Measurements from ENCODE around the gene EXOG. TPM values are rescaled to one million over a fixed set of nuclear protein-coding genes. Genes with fewer than 3 reads are reported as not detected.

The EXOG gene
- total and polyA plus RNA-seq, 2 experiments from 2014 or later: 5.0 to 7.0 TPM

DNA sequence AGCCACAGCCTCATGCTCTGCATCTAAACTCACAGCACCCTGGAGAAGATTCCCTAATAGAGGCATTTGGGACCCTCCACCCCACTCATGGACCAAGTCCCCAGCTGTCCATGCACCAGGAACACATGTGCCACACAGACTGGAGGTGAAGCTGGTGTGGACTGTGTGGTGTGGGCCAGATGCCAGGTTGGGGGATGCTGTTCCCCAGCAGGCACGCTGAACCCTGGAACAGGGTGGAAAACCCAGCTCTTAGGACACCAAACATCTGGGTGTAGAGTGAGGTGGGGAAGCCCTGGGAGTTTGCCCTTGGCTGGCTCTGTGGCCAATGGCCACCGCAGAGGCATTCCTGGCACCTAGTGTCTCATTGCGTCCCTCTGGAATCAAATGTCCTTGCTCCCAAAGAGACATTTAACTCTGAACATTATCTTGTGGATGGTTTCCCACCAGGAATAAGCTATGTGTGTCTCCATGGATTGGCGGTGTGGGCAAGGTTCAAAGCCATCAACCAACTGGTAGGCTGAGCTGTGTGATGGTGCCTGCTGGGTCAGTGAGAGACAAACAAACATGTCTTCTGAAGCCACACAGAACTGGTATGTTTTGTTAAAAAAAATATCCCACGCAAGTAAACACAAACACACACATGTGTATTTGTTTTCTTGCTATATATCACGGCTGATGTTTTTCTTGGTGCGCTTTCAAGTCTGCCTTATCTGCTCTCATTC lies 65.0 kb downstream of the EXOG start:
- H3K27ac ChIP-seq: no peak overlapping the region
- H3K27me3 ChIP-seq: no peaks in the 10 kb centered on the region
- DNase-seq (ENCODE audit: low read depth in 1 of 2, low spot score in 1 of 2): no peak
- H3K9me3 ChIP-seq (ENCODE audit: low read depth): no peaks in the 10 kb centered on the region
- no peak overlapping the region for H3K4me3 ChIP-seq
- no peaks in the 10 kb centered on the region for H3K36me3 ChIP-seq
- H3K4me1 ChIP-seq (ENCODE audit: low read depth): no peaks in the 10 kb centered on the region
- TF ChIP-seq, protein P1, sequence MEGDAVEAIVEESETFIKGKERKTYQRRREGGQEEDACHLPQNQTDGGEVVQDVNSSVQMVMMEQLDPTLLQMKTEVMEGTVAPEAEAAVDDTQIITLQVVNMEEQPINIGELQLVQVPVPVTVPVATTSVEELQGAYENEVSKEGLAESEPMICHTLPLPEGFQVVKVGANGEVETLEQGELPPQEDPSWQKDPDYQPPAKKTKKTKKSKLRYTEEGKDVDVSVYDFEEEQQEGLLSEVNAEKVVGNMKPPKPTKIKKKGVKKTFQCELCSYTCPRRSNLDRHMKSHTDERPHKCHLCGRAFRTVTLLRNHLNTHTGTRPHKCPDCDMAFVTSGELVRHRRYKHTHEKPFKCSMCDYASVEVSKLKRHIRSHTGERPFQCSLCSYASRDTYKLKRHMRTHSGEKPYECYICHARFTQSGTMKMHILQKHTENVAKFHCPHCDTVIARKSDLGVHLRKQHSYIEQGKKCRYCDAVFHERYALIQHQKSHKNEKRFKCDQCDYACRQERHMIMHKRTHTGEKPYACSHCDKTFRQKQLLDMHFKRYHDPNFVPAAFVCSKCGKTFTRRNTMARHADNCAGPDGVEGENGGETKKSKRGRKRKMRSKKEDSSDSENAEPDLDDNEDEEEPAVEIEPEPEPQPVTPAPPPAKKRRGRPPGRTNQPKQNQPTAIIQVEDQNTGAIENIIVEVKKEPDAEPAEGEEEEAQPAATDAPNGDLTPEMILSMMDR (IDR thresholded peaks at IDR 0.05; ENCODE audit: low read depth, low read length): no peak

DNA sequence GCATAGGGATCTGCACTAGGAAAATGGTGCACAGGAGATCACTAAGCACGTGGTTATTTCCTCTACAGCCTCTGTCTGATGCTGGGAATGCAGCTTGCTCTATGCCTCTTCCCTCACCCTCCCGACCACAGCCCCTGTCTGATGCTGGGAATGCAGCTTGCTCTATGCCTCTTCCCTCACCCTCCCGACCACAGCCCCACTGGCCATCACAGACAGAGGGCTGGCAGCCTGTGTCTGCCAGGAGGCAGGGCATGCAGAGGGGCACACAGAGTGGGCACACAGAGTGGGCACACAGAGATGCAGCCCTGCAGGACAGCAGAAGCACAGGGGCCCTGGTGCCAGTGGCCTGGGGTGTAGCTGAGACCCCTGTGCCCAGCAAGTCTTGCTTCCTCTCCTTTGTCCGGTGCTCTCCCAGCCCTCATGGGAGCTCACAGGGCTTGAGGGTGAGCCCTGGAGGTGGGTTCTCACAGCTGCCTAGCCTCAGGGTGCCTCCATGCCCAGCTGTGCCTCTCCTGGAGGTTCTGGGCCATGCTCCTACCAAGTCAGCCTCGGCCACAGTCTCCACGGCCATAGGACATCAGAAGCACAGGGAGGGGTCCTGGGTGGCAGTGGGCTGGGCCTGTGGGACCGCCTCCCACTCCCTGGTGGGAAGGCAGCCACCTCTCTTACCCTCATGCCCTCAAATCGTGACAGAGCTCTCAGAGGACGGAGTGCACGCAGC lies 65.8 kb downstream of the EXOG start:
- H3K27ac ChIP-seq: no peak overlapping the region
- TF ChIP-seq, protein P1 (IDR thresholded peaks at IDR 0.05; ENCODE audit: low read depth, low read length): no peak
- DNase-seq (ENCODE audit: low read depth in 1 of 2, low spot score in 1 of 2): no peak

DNA sequence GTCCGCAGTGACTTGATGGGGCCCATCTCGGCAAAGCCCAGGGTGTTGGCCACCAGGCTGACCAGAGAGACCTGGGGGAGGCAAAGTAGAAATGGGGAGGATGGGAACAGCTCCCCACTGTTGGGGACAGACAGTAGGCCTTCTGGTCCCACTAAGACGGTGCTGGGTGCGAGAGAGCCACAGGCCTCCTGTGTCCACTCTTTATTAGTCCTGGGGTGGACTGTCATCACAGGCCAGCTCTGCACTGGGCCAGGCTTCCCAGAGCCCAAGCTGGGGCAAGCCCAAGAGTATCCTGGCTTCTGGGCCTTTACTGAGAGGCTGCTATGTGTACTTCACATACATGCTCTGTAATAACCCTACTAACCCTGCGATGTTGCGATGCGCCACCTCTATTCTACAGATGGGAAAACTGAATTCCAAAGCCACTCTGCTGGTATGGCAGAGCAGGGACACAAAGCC lies 66.4 kb downstream of the EXOG start:
- H3K4me1 ChIP-seq (ENCODE audit: low read depth): no peaks in the 10 kb centered on the region
- H3K27ac ChIP-seq: no peak overlapping the region
- no peaks in the 10 kb centered on the region for H3K27me3 ChIP-seq
- no peaks in the 10 kb centered on the region for H3K36me3 ChIP-seq
- DNase-seq (ENCODE audit: low read depth in 1 of 2, low spot score in 1 of 2): no peak
- TF ChIP-seq, protein P1 (IDR thresholded peaks at IDR 0.05; ENCODE audit: low read depth, low read length): no peak
- no peaks in the 10 kb centered on the region for H3K9me3 ChIP-seq (ENCODE audit: low read depth)
- no peak overlapping the region for H3K4me3 ChIP-seq

More for the DNA sequence above, 65.8 kb downstream of the EXOG start:
- H3K4me1 ChIP-seq (ENCODE audit: low read depth): no peaks in the 10 kb centered on the region
- H3K36me3 ChIP-seq: no peaks in the 10 kb centered on the region
- H3K27me3 ChIP-seq: no peaks in the 10 kb centered on the region
- no peaks in the 10 kb centered on the region for H3K9me3 ChIP-seq (ENCODE audit: low read depth)
- no peak overlapping the region for H3K4me3 ChIP-seq

DNA sequence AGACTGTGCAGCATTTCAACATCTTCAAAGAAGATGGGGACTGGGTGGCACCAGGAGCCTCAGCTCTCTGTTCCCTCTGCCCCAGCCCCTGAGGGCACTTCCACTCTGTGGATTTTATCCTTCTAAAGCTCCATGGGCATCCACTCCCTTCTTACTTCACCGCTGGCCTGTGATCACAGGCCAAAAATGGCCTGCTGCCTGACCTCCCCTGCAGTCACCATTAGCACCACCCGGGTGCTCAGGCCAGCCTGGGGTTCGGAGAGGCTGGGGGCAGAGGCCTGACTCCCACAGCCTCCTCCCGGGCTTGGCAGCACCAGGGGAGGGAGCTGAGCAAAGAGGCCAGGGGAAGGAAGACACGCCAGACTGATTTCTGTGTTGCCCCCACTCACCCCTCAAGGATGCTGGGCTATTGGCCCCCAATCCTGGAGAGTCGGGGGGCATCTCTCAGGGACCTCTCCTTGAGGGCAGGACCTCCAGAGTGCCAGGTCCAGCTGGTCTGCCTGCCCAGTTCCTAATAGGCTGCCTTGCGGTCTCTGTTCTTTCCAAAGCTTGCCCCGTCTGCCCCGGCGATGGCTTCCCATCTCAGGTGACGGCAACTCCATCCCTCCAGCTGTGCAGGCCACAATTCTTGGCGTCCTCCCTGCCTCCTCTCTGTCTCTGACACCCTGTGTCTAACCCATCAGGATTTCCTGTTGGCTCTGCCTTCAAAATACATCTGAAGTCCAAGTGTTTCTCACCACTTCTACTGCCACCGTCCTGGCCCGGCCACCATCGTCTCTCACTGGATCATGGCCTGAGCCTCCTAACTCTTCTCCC lies 67.1 kb downstream of the EXOG start:
- Histone ChIP-seq H3K27ac (no peak overlapping the region), H3K36me3 (no peaks in the 10 kb centered on the region), H3K27me3 (no peaks in the 10 kb centered on the region), H3K4me3 (no peak overlapping the region), H3K9me3 (ENCODE audit: low read depth) (no peaks in the 10 kb centered on the region), H3K4me1 (ENCODE audit: low read depth) (no peaks in the 10 kb centered on the region)
- TF ChIP-seq, protein P1 (IDR thresholded peaks at IDR 0.05; ENCODE audit: low read depth, low read length): no peak
- DNase-seq (ENCODE audit: low read depth in 1 of 2, low spot score in 1 of 2): no peak

DNA sequence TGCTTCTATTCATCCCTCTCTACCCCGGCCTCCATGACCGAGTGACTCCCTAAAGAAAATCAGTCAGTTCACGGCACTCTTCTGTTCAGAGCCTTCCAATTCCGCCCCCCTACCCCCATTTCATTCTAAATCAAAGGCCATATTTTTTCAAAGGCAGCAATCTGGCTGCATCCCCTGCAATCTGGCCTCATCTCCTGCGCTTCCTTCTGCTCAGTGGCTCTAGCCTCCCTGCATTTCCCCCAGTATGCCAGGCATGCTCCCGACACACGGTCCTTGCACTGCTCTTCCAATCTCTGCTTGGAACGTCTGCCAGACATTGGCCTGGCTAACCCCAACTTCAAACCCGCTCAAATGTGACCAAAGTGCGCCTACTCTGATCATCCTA lies 67.7 kb downstream of the EXOG start:
- Histone ChIP-seq H3K9me3 (ENCODE audit: low read depth) (no peaks in the 10 kb centered on the region), H3K27me3 (no peaks in the 10 kb centered on the region), H3K4me1 (ENCODE audit: low read depth) (no peaks in the 10 kb centered on the region), H3K4me3 (no peak overlapping the region), H3K36me3 (no peaks in the 10 kb centered on the region), H3K27ac (no peak overlapping the region)
- TF ChIP-seq, protein P1 (IDR thresholded peaks at IDR 0.05; ENCODE audit: low read depth, low read length): no peak
- DNase-seq (ENCODE audit: low read depth in 1 of 2, low spot score in 1 of 2): no peak
